NCI-H2081 (cell line): Measurements from ENCODE around the gene VWF.
A peak's percentile ranks its signal among the peaks of the same experiment; 100 is the strongest.

Experiments used
- DNase-seq, 2 experiments: peaks; one replicate each; lab custom pipeline; 2025; lab: John Stamatoyannopoulos, UW

Gene VWF

DNA sequence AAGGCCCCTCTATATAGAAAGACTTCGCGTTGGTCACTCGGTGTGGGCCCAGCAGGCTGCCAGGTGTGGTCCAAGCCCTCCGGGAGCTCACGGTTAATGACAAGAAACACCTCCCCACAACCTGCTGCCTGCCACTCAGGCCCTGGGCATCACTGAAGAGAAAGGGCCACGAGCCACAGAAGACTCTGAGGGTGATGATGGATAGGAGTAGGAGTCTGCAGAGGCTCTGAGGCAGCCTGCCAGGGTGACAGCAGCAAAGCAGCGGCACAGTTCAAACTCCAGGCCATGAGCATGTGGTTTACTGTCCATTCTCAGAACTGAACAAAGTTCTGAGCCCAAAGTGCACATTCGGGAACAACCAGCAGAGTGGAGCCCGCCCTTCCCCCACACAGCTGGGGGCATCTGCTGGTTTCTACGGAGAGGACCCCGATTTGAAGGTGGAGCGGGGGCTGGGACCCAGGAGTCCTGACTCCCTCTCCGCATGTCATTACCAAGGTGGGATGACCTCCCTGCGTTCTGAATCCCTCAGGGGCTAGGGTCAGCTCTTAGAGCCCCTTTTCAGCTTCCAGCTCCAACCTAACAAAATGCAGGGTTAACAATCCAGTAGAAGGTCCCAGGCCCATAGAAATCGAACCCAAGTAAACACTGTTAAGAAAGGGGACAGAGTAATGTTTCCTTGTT lies 65.8 kb downstream of the VWF start:
- DNase-seq, result no peak

DNA sequence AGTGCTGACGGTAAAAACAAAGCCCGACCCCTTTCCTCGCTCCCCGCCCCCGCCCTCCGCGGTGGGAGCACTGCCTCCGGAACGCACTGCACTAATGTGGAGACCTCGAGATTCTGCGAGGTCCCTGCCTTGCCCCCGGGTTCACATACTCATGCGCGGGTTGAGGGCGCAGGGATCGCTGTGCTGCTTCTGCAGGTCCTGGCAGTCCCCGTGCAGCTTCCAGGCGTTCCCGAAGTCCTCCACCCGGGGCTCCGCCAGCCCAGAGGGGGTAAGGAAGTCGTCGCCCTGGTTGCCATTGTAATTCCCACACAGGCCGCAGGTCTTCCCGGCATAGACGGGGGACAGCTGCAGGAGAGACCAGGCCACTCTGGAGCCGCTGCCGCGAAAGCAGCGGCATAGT lies 66.8 kb downstream of the VWF start:
- no peak for DNase-seq

DNA sequence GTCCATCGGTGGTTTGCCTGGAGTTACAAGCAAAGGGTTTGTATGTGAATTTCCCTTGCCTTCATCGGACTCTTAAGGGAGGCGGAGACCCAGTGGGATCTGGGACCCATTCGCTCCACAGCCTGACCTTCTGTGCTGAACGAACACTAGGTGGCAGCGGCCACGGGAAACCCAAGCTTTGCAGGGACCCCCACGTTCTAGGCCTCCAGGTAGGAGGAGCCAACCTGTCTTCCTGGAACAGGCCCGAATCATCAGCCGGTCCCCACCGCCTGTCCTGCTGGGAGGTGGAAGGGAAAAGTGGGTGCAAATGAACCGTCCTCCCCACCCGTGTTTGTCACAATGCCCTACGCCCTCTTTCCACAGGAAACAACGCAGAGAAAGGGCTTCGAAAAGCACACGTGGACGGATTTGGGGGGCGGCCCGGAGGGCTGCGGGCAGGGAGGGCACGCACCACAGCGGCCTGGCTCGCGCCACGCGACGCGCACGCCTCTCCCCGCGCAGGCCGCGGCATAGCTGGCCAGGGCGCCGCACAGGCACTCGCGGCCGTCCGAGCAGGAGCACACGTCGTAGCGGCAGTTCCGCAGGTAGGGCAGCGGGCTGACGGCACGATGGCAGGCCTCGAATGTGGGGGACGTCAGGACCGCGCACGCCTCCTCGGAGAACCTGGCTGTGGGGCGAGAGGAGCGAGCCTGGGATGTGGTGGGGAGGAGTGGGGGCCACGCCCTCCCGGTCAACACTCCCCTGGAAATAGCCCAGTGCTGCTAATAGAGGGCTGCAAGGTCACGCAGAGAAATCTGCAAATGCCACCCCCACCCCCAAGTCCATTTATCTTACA lies 67.8 kb downstream of the VWF start:
- no peak for DNase-seq

GRCh38 chr12:6053541-6053940 lies 70.9 kb downstream of the VWF start:
- DNase-seq, result no peak

- DNase-seq, result no peak
These were observed 71.5 kb downstream of the VWF start for GRCh38 chr12:6052940-6053329.

- DNase-seq, result no peak
These were observed 72.1 kb downstream of the VWF start for GRCh38 chr12:6052206-6052939.

DNA sequence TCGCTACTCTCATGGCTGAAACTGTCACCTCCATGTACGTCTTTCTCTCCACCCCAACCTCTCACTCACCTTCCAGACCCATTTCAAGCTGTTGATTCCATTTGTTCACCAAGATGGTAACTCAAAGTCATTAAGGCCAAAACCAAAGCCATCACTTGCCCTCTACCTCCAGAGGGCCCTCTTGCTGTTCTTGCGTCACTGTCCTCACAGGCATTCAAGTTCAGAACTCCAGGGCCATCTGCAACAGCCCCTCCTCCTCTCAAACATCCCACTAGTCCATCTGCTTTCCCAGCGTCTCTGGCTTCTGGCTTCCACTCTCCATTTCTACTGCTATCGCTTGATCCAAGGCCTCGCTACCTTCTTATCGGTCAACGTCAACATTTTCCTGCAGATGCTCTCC lies 74.5 kb downstream of the VWF start:
- DNase-seq, result no peak

- DNase-seq, result no peak
These were observed 74.9 kb downstream of the VWF start for GRCh38 chr12:6049587-6049986.

GRCh38 chr12:6047249-6048237 lies 76.9 kb downstream of the VWF start:
- no peak for DNase-seq

- no peak for DNase-seq
These were observed 77.8 kb downstream of the VWF start for GRCh38 chr12:6046511-6047180.

DNA sequence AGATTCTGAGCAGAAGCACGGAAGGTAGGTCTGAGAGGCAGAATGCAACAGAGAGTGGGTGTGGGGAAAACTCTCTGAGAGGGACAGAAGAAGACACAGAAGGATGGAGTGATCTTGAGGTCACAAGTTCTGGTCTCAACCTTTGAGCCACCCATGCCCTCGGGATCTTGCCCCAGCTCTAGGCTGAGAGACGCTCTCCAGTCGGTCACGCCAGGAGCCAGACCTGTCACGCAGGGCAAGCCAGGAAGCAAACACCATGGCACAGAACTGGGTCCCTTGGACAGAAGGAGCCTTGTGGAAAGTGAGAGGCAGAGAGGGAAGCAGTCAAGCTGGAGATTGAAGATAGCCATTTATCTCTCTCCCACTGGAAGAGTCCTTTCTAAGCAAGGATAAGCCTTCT lies 79.0 kb downstream of the VWF start:
- no peak for DNase-seq

- DNase-seq, result no peak
These were observed 80.4 kb downstream of the VWF start for GRCh38 chr12:6044082-6044481.

DNA sequence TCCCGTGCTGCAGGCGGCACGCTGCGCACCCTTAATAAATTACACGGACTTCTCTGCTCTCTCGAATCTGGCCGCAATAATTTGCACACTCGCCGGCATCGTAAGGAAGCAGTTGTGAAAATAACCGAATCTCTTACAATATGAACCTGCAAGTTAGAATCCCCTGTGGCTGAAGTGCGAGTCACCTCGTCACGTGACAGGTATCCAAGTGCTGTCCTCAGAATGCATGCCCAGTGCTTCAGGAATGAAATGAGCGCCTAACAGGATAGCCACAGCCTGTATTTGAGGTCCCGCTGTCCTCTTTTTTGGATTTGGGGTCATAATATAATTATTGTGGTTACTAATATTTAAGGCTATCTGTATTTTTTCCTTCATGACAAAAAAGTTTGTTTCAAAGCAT lies 82.0 kb downstream of the VWF start:
- DNase-seq, result no peak

- DNase-seq, result no peak
These were observed 82.6 kb downstream of the VWF start for GRCh38 chr12:6041891-6042290.

DNA sequence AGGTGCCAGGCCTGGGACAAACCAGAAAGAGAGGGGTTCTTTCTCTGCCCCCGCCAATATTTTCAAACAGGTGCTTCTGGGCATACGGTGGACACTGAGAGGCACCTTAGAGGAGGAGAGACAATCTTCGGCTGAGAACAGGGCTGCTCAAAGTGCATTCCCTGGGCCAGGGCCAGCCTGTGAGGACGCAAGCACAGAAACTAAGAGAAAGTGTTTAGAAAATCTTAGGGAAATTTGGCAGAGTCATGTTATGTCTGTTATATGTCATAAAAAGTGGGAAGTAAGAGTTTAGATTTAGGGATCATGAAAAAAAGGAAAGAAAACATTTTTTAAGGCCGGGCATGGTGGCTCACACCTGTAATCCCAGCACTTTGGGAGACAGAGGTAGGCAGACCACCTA lies 83.7 kb downstream of the VWF start:
- no peak for DNase-seq

DNA sequence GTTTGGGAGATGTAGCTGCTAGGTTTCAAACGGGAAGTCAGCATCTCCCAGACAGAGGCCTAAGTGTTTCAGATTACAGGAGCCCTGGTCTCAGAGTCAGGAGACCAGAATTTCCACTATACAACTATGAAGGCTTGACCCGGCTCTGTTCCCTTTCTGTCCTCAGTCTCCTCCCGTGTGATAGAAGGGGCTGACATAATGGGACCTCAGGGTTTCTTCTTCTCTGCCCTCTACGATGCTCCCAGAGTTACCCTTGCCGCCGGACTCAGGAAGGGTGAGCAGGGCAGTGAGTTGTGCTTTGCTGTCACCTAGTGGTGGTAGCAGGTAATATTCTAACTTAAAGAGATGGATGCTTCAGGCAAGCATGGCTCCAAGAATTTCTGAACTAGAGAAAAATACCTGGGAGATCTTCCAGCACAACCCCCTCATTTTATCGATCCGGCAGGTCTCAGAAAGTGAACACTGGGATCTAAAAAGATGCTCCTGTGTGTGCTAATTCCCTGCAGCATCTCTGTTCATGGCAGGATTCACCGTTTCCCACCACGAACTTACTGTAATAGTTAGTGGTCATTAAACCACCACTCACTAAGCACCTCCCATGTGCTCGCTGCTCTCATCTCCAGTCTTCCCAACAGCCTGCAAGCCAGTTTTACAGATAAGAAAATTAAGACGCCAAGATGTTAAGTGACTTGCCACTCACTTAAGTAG lies 84.4 kb downstream of the VWF start:
- peak; percentile 63 to 70 for DNase-seq

DNA sequence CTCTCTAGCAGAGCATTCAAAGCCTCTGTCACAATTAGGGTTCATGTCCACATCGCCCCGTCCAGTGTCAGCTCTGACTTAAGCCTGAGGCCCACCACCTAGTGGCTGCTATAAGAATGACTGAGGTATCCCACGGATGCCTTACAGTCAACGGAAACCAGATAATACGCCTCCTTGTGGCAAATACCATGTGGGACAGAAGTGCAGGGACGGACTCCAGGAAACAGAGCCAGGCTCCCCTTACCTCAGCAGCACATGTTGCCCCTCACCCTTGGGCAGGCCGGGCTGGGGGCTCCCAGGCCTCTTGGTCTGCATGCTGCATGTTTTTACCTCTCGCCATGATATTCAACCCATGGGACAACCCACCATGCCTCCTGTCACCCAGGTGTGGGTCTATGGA lies 86.3 kb downstream of the VWF start:
- peak; percentile 74 for DNase-seq

GRCh38 chr12:6037459-6037858 lies 87.0 kb downstream of the VWF start:
- DNase-seq, result no peak

DNA sequence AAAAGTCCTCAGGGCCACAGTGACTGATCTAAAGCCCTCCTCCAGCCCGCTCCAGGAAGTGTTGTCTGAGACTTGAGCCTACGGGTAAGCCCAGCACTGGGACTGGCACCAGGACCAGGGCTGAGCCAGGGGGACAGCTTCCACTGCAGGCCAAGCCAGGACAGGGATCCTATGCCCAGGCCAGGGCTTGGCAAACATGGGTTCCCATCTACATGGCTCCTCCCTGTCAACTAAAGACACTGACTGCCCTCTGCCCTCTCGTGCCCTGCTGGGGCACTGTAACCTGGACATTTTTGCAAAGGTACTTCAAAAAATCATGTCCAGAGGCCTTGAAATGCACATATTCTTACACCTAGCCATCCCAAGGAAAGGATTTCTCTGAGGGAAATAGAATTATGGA lies 88.0 kb downstream of the VWF start:
- no peak for DNase-seq

DNA sequence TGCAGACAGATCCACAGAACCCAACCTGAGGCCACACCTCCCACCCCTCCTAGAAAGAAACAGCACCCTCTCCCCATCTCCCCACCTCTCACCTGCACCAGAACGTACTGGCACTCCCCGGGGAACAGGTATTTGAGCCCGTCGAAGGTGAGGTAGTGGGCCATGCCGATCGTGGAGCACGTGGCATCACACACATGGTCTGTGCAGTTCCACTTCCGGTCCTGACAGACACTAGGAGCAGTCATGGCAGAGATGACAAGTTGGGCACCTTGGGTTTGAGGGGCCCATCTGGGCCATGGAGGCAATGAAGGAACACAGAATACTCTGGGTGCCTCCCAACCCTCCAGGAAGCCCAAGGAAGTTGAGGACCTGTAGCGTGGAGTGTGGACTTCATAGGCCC lies 89.9 kb downstream of the VWF start:
- no peak for DNase-seq

- no peak for DNase-seq
These were observed 90.9 kb downstream of the VWF start for GRCh38 chr12:6033546-6033945.
